Trophoblast cell (in vitro differentiated cells and primary cell): Measurements from ENCODE around the gene RHOXF2B.

Source experiments
- DNase-seq, 2 donors: peaks; one replicate each; pipeline ENCODE4 v3.0.0-alpha.2; 2016
- H2AFZ ChIP-seq: 2 replicates; pipeline ENCODE4 v1.6.1; 2013; ENCODE audit warnings: low read length, moderate library complexity, mild to moderate bottlenecking; ENCODE audit not compliant: insufficient read depth, poor library complexity
- H2AK5ac ChIP-seq: 2 replicates; pipeline ENCODE4 v1.6.1; 2013; ENCODE audit warnings: mild to moderate bottlenecking, low read length
- H2BK120ac ChIP-seq: 2 replicates; pipeline ENCODE4 v1.6.1; 2013; ENCODE audit warnings: low read length, mild to moderate bottlenecking, moderate library complexity; ENCODE audit not compliant: insufficient read depth, poor library complexity
- H2BK12ac ChIP-seq: 2 replicates; pipeline ENCODE4 v1.6.1; 2013; ENCODE audit warnings: mild to moderate bottlenecking, low read length, moderate library complexity
- H2BK5ac ChIP-seq: 2 replicates; pipeline ENCODE4 v1.6.1; 2013; ENCODE audit warnings: low read length, low read depth, moderate library complexity, mild to moderate bottlenecking; ENCODE audit not compliant: poor library complexity
- H3K14ac ChIP-seq: 2 replicates; pipeline ENCODE4 v1.6.1; 2013; ENCODE audit warnings: mild to moderate bottlenecking, low read length
- H3K18ac ChIP-seq: 2 replicates; pipeline ENCODE4 v1.6.1; 2013; ENCODE audit warnings: mild to moderate bottlenecking, low read length
- H3K23ac ChIP-seq: 2 replicates; pipeline ENCODE4 v1.6.1; 2013; ENCODE audit warnings: low read length
- H3K27ac ChIP-seq: 2 replicates; pipeline ENCODE4 v1.5.1; 2013; ENCODE audit warnings: low read depth, mild to moderate bottlenecking, inconsistent platforms, low read length, moderate library complexity
- H3K27me3 ChIP-seq: 2 replicates; pipeline ENCODE4 v1.6.1; 2013; ENCODE audit warnings: inconsistent platforms, mild to moderate bottlenecking, low read length, moderate library complexity; ENCODE audit not compliant: insufficient read depth
- H3K36me3 ChIP-seq, 2 experiments: 1 replicate in 1 of 2; 2 replicates in 1 of 2; pipeline ENCODE4 v1.6.1; 2013; ENCODE audit warnings: low read length in 2 of 2, mild to moderate bottlenecking in 2 of 2, moderate library complexity in 1 of 2; ENCODE audit not compliant: insufficient read depth in 2 of 2, control insufficient read depth in 1 of 2
- H3K4ac ChIP-seq: 2 replicates; pipeline ENCODE4 v1.6.1; 2013; ENCODE audit warnings: low read depth, mild to moderate bottlenecking, low read length, moderate library complexity
- H3K4me1 ChIP-seq, 2 experiments: 1 replicate in 1 of 2; 2 replicates in 1 of 2; pipeline ENCODE4 v1.6.1; 2013; ENCODE audit warnings: low read length in 2 of 2, mild to moderate bottlenecking in 2 of 2, moderate library complexity in 1 of 2; ENCODE audit not compliant: insufficient read depth in 2 of 2, control insufficient read depth in 1 of 2
- H3K4me2 ChIP-seq: 2 replicates; pipeline ENCODE4 v1.6.1; 2013; ENCODE audit warnings: inconsistent platforms, mild to moderate bottlenecking, low read length, moderate library complexity
- H3K4me3 ChIP-seq: 2 replicates; pipeline ENCODE4 v1.5.1; 2013; ENCODE audit warnings: mild to moderate bottlenecking, low read depth, low read length, inconsistent platforms
- H3K79me1 ChIP-seq: one replicate; pipeline ENCODE4 v1.6.1; 2013; ENCODE audit warnings: low read length
- H3K79me2 ChIP-seq: 2 replicates; pipeline ENCODE4 v1.6.1; 2013; ENCODE audit warnings: low read length, mild to moderate bottlenecking; ENCODE audit not compliant: control insufficient read depth, insufficient read depth, poor library complexity
- H3K9ac ChIP-seq: 2 replicates; pipeline ENCODE4 v1.6.1; 2013; ENCODE audit warnings: mild to moderate bottlenecking, low read length
- H3K9me3 ChIP-seq: 2 replicates; pipeline ENCODE4 v1.6.1; 2013; ENCODE audit warnings: low read depth, mild to moderate bottlenecking, control low read depth, inconsistent platforms, low read length; ENCODE audit not compliant: insufficient read depth
- H4K12ac ChIP-seq: 2 replicates; pipeline ENCODE4 v1.6.1; 2013; ENCODE audit warnings: low read depth, mild to moderate bottlenecking, low read length, moderate library complexity
- H4K8ac ChIP-seq: 2 replicates; pipeline ENCODE4 v1.6.1; 2013; ENCODE audit warnings: low read depth, mild to moderate bottlenecking, low read length, moderate library complexity
- H4K91ac ChIP-seq: one replicate; pipeline ENCODE4 v1.6.1; 2013; ENCODE audit warnings: low read depth, mild to moderate bottlenecking, low read length, moderate library complexity
- WGBS: extraction: QIAGEN DNeasy Blood & Tissue Kit; methylation state at CpG from one replicate; pipeline ENCODE4 v1.1.7; 2013; ENCODE audit warnings: missing lambda C conversion rate; ENCODE audit not compliant: insufficient read length, insufficient coverage; ENCODE audit errors: extremely low coverage; 5-methylcytosine and 5-hydroxymethylcytosine counted together

RHOXF2B gene

DNA sequence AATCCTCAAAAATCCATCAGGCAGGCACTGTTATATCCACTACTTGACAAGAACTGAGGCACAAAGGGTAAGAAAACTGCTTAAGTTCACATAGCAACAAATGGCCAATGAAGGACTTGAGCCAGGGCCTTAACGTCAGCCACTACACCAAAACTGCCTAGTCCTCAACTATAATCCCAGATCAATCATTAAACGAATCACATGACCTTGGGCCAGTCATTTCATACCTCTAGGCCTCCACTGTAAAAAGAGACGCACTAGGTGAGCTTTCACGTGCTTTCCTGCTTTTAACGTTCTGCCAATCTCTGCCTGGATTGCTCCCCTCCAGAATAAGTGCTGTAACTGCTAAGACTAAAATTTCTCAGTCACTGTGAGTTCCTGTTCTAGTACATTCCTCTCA, 54.7 kb downstream of the RHOXF2B start:
- Histone ChIP-seq H3K4ac (no peak overlapping the region), H3K27me3 (no peaks in the 10 kb centered on the region), H2AFZ (no peak overlapping the region), H2BK12ac (no peak overlapping the region), H3K4me3 (no peak overlapping the region), H2AK5ac (no peak overlapping the region), H3K18ac (no peak overlapping the region), H3K9me3 (no peaks in the 10 kb centered on the region), H3K36me3 (no peaks in the 10 kb centered on the region), H2BK5ac (no peak overlapping the region), H3K79me2 (no peaks in the 10 kb centered on the region), H3K79me1 (no peaks in the 10 kb centered on the region), H4K91ac (no peak overlapping the region), H3K9ac (no peak overlapping the region), H3K4me2 (no peak overlapping the region), H3K27ac (no peak overlapping the region), H4K12ac (no peak overlapping the region), H3K14ac (no peak overlapping the region), H3K4me1 (peaks cover 0 to 2% of the 10 kb centered on the region in 2 experiments), H4K8ac (no peak overlapping the region), H3K23ac (no peak overlapping the region), H2BK120ac (no peak overlapping the region)
- no CpG with 5 or more reads among the region's 5 CpGs for WGBS
- no peak for DNase-seq
